Small intestine (tissue), 7 donors: ENCODE results near the gene FOXC1. TPM values are rescaled to one million over a fixed set of nuclear protein-coding genes. Genes with fewer than 3 reads are reported as not detected.
A peak's percentile ranks its signal among the peaks of the same experiment; 100 is the strongest.

Experiments
- DNase-seq, 2 donors: peaks; one replicate each; pipeline versions ENCODE4 v3.0.0 to v3.0.0-alpha.2; 2013
- FAIRE-seq: peaks from 2 replicates; lab custom pipeline; 2012; peaks lifted over from hg19 to GRCh38; lab: Jason Lieb, UNC
- H3K27ac ChIP-seq, 3 donors: one replicate each; pipeline ENCODE4 v1.5.1; 2013; ENCODE audit warnings: low read length in 2 of 3, mild to moderate bottlenecking in 2 of 3, control low read depth in 1 of 3, inconsistent platforms in 1 of 3, low read depth in 1 of 3, moderate library complexity in 1 of 3
- H3K27me3 ChIP-seq, 3 donors: one replicate each; pipeline ENCODE4 v1.6.1; 2013; ENCODE audit warnings: low read length in 3 of 3, inconsistent platforms in 1 of 3; ENCODE audit not compliant: control insufficient read depth in 3 of 3, insufficient read depth in 3 of 3
- H3K36me3 ChIP-seq, 3 donors: one replicate each; pipeline ENCODE4 v1.6.1; 2013; ENCODE audit warnings: low read length in 3 of 3, inconsistent platforms in 1 of 3, low read depth in 1 of 3, mild to moderate bottlenecking in 1 of 3, moderate library complexity in 1 of 3; ENCODE audit not compliant: control insufficient read depth in 3 of 3, insufficient read depth in 2 of 3
- H3K4me1 ChIP-seq, 3 donors: one replicate each; pipeline ENCODE4 v1.6.1; 2013; ENCODE audit warnings: low read length in 2 of 3, inconsistent platforms in 1 of 3, low read depth in 1 of 3, mild to moderate bottlenecking in 1 of 3, moderate library complexity in 1 of 3; ENCODE audit not compliant: control insufficient read depth in 3 of 3, insufficient read depth in 2 of 3
- H3K4me3 ChIP-seq, 3 donors: one replicate each; pipeline ENCODE4 v1.5.1; 2013; ENCODE audit warnings: low read length in 3 of 3, control low read depth in 1 of 3, inconsistent platforms in 1 of 3, low read depth in 1 of 3, mild to moderate bottlenecking in 1 of 3, moderate library complexity in 1 of 3
- H3K9me3 ChIP-seq, 2 donors: one replicate each; pipeline ENCODE4 v1.6.1; 2013; ENCODE audit warnings: low read depth in 1 of 2, low read length in 1 of 2; ENCODE audit not compliant: control insufficient read depth in 2 of 2, insufficient read depth in 1 of 2
- WGBS, 3 donors: extraction: QIAGEN DNeasy Blood & Tissue Kit; methylation state at CpG; one replicate each; pipeline ENCODE4 v1.1.7; 2013; 5-methylcytosine and 5-hydroxymethylcytosine counted together
- polyA plus RNA-seq, 4 donors: library from polyadenylated mRNA; stranded (reverse) in 3 of 4; unstranded in 1 of 4; fragments of 200-250 nt in 3 of 4; fragments of 120-200 nt in 1 of 4; gene quantifications; one replicate each; pipeline versions ENCODE4 v1.2.1 to v1.2.3, GENCODE V29; 2013
- donor health status: healthy with polysubstance abuse.
- donor health status: control.
- donor health status: control.
- donor health status: Bipolar disorder and iron deficiency.
- donor health status: healthy.

Gene FOXC1
- polyA plus RNA-seq, 4 donors: 0.22 to 3.1 (median 0.27) TPM; not detected in 1

GRCh38 chr6:1587546-1587945, 22.2 kb upstream of the FOXC1 start:
- no peak for DNase-seq
- WGBS, 3 donors: 91 to 98% (median 91%) methylated on average over 7 of the region's 7 CpGs
- Histone ChIP-seq H3K36me3 (no peaks in the 10 kb centered on the region), H3K27ac (no peak overlapping the region), H3K9me3 (peaks cover 0 to 3% of the 10 kb centered on the region in 2 donors), H3K4me1 (no peaks in the 10 kb centered on the region), H3K27me3 (peaks cover 0 to 4% (median 0%) of the 10 kb centered on the region in 3 donors), H3K4me3 (no peak overlapping the region)
- no peak for FAIRE-seq

DNA sequence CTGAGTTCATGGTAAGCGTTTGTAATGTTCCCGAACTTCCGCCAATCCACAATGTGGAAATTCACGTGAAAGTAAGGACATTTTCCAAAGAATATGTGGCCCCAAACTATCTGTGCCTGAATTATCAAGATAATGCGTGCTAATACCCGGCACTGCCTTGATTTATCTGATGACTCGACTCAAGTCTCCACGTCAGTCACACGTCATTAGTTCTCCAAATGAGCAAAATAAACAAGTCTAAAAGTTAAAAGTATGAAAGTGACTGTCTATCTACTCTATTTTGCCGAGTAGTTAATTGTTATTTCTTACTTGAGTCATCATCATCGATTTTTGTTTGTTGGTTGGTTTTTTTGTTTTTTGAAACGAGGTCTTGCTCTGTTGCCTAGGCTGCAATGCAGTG, 21.7 kb upstream of the FOXC1 start:
- DNase-seq (no peak), FAIRE-seq (no peak)
- WGBS, 3 donors: 89 to 94% (median 91%) methylated on average over 12 of the region's 12 CpGs
- H3K36me3 ChIP-seq: no peaks in the 10 kb centered on the region
- H3K27ac ChIP-seq: no peak overlapping the region
- no peaks in the 10 kb centered on the region for H3K4me1 ChIP-seq
- peaks cover 0 to 3% of the 10 kb centered on the region in 2 donors for H3K9me3 ChIP-seq
- H3K27me3 ChIP-seq: peaks cover 0 to 4% (median 2%) of the 10 kb centered on the region in 3 donors
- no peak overlapping the region for H3K4me3 ChIP-seq

DNA sequence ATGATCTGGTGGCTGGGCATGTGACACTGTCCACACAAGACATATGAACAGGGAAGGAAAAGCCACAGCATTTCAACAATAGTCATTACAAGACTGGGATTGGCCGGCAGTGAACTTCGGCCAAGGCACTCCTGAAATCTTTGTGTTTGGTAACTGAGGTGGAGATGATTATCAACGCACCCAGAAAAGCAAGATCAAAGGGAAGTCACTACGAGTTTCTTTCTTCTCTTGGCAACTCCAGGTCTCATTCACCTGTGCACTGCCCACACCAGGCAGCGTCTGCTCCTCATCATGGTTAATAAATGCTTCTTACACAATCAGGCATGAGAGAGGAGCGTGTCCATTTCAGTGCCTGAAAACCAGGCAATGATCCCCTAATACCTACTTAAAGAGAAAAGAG, 20.5 kb upstream of the FOXC1 start:
- FAIRE-seq: no peak
- H3K27me3 ChIP-seq: peaks cover 0 to 13% (median 4%) of the 10 kb centered on the region in 3 donors
- 15 to 56% (median 33%) methylated on average over 6 of the region's 6 CpGs for WGBS, 3 donors
- DNase-seq: peak; percentile 31 to 78
- no peak overlapping the region for H3K4me3 ChIP-seq
- peaks cover 0 to 3% of the 10 kb centered on the region in 2 donors for H3K9me3 ChIP-seq
- no peak overlapping the region for H3K27ac ChIP-seq
- H3K36me3 ChIP-seq: no peaks in the 10 kb centered on the region
- no peaks in the 10 kb centered on the region for H3K4me1 ChIP-seq

- 87 to 90% (median 90%) methylated on average over 9 of the region's 9 CpGs for WGBS, 3 donors
- no peak for FAIRE-seq
- no peaks in the 10 kb centered on the region for H3K36me3 ChIP-seq
- H3K4me1 ChIP-seq: no peaks in the 10 kb centered on the region
- DNase-seq: no peak
- H3K4me3 ChIP-seq: no peak overlapping the region
- peaks cover 0 to 3% of the 10 kb centered on the region in 2 donors for H3K9me3 ChIP-seq
- H3K27ac ChIP-seq: no peak overlapping the region
- peaks cover 0 to 26% (median 4%) of the 10 kb centered on the region in 3 donors for H3K27me3 ChIP-seq
Measured at GRCh38 chr6:1590580-1590979, 19.1 kb upstream of the FOXC1 start.

- no peak overlapping the region for H3K27ac ChIP-seq
- no peaks in the 10 kb centered on the region for H3K4me1 ChIP-seq
- FAIRE-seq (no peak), DNase-seq (no peak)
- H3K9me3 ChIP-seq: peaks cover 0 to 3% of the 10 kb centered on the region in 2 donors
- H3K4me3 ChIP-seq: no peak overlapping the region
- H3K36me3 ChIP-seq: no peaks in the 10 kb centered on the region
- H3K27me3 ChIP-seq: peaks cover 0 to 32% (median 4%) of the 10 kb centered on the region in 3 donors
- WGBS, 3 donors: 77 to 97% (median 95%) methylated on average over 5 of the region's 5 CpGs
Measured at GRCh38 chr6:1591243-1591642, 18.5 kb upstream of the FOXC1 start.

DNA sequence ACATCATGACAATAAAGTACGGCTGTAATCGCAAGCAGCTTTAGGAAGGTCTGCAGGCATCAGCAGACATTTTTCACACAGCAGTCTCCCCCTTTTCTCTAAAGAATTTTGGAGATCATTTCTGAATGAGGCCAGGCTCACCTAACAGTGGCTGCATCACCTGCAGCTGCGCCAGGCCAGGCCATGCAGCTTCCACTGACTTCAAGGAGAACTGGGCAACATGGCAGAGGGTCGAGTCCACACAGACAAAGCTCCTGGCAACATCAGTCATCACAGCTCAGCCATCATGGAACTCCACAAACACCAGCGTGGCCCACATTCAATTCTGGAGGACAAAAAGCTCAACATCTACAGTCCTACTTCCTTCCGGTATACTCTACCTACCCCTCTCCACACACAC, 17.8 kb upstream of the FOXC1 start:
- no peak overlapping the region for H3K27ac ChIP-seq
- no peak for FAIRE-seq
- no peaks in the 10 kb centered on the region for H3K4me1 ChIP-seq
- no peak overlapping the region for H3K4me3 ChIP-seq
- 81 to 93% (median 87%) methylated on average over 6 of the region's 6 CpGs for WGBS, 3 donors
- DNase-seq: no peak
- H3K36me3 ChIP-seq: no peaks in the 10 kb centered on the region
- H3K27me3 ChIP-seq: peaks cover 0 to 35% (median 5%) of the 10 kb centered on the region in 3 donors
- H3K9me3 ChIP-seq: peaks cover 0 to 3% of the 10 kb centered on the region in 2 donors

DNA sequence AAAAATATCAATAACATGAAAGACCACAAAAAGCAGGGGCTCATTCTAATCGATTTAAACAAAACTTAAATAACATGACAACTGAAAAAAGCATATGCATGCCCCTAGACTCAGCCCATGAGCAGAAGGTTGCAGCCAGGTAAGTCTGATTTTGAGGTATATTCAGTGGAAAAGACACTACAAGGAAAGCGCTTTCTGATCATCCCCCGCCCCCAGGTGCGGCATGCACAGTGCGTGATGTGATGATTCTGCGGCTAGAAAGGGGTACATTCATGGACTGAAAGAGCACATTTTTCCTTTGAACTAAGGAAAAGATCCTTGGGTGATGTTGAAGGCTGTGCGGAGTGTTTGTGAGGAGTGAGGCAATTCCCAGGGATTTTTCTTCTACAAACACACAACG, 16.9 kb upstream of the FOXC1 start:
- Histone ChIP-seq H3K27ac (no peak overlapping the region), H3K27me3 (peaks cover 0 to 43% (median 10%) of the 10 kb centered on the region in 3 donors), H3K4me3 (no peak overlapping the region), H3K36me3 (no peaks in the 10 kb centered on the region), H3K4me1 (no peaks in the 10 kb centered on the region), H3K9me3 (peaks cover 0 to 3% of the 10 kb centered on the region in 2 donors)
- 89 to 91% (median 91%) methylated on average over 8 of the region's 8 CpGs for WGBS, 3 donors
- DNase-seq: no peak
- FAIRE-seq: no peak

- no peak for DNase-seq
- Histone ChIP-seq H3K9me3 (peaks cover 0 to 3% of the 10 kb centered on the region in 2 donors), H3K4me3 (no peak overlapping the region), H3K4me1 (no peaks in the 10 kb centered on the region), H3K27me3 (peaks cover 0 to 47% (median 10%) of the 10 kb centered on the region in 3 donors), H3K27ac (no peak overlapping the region), H3K36me3 (no peaks in the 10 kb centered on the region)
- FAIRE-seq: no peak
- WGBS, 3 donors: 57 to 68% (median 59%) methylated on average over 20 of the region's 20 CpGs
Measured at GRCh38 chr6:1593286-1593957, 16.3 kb upstream of the FOXC1 start.
